Right atrium auricular region (tissue), 2 donors: ENCODE measurements around the gene IL17RC. TPM values are rescaled to one million over a fixed set of nuclear protein-coding genes. Genes with fewer than 3 reads are reported as not detected.
"Not testable (repeated sequence)": the region's sequence is repeated elsewhere in the genome, so short reads cannot be mapped to it uniquely, and the experiment has no call there.

Experiments
- DNase-seq: peaks from one replicate; pipeline ENCODE4 v3.0.0-alpha.2; 2019; ENCODE audit warnings: low spot score
- H3K27ac ChIP-seq, 2 donors: fragments of 200-600 bp; sonication (generic); 1 replicate in 1 of 2; 2 replicates in 1 of 2; pipeline ENCODE4 v1.5.1; 2016 to 2019
- H3K27me3 ChIP-seq, 2 donors: fragments of 200-600 bp; sonication (generic); one replicate each; pipeline versions ENCODE4 v1.5.1 to v1.6.0; 2017 to 2019
- H3K36me3 ChIP-seq: fragments of 200-600 bp; sonication (generic); one replicate; pipeline ENCODE4 v1.5.1; 2016
- H3K4me1 ChIP-seq, 2 donors: fragments of 200-600 bp; sonication (generic); one replicate each; pipeline versions ENCODE4 v1.5.1 to v1.6.0; 2017 to 2019
- H3K4me3 ChIP-seq, 2 donors: fragments of 200-600 bp; sonication (generic); 1 replicate in 1 of 2; 2 replicates in 1 of 2; pipeline ENCODE4 v1.5.1; 2017 to 2019; ENCODE audit warnings: mild to moderate bottlenecking in 1 of 2, moderate library complexity in 1 of 2
- H3K9me3 ChIP-seq, 2 donors: fragments of 200-600 bp; sonication (generic); one replicate each; pipeline ENCODE4 v1.5.1; 2019
- total RNA-seq, 2 donors: library from RNA; depleted of rRNA; stranded (reverse); fragments of >200 nt; gene quantifications; one replicate each; pipeline ENCODE4 v1.1.0, GENCODE V29; 2016
- TF ChIP-seq, protein P1 (sequence below), 2 donors: fragments of 200-600 bp; sonication (generic); IDR thresholded peaks; one replicate each; pipeline ENCODE4 v1.5.1; 2019; ENCODE audit warnings: antibody characterized with exemption in 2 of 2

The IL17RC gene
- total RNA-seq, 2 donors from 2014 or later: 32.5 to 49.1 TPM

DNA sequence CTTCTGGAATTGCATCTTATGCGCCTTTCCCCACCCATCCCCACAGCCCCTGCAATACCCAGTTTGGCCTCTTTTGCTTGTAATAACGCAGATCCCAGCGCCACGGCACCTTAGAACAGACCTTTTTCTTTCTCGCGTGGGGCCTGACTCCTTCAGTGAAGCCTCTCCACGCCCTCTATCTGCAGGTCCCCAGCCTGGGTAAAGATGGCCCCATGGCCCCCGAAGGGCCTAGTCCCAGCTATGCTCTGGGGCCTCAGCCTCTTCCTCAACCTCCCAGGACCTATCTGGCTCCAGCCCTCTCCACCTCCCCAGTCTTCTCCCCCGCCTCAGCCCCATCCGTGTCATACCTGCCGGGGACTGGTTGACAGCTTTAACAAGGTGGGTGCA lies 17.3 kb downstream of the IL17RC start:
- no peaks in the 10 kb centered on the region for H3K9me3 ChIP-seq
- H3K27me3 ChIP-seq: no peaks in the 10 kb centered on the region
- H3K27ac ChIP-seq: peak overlapping the region; percentile 97 to 98
- peak overlapping the region; percentile 68 to 81 for H3K4me3 ChIP-seq
- H3K4me1 ChIP-seq: peaks cover 0 to 31% of the 10 kb centered on the region in 2 donors
- no peak for DNase-seq
- TF ChIP-seq, protein P1, sequence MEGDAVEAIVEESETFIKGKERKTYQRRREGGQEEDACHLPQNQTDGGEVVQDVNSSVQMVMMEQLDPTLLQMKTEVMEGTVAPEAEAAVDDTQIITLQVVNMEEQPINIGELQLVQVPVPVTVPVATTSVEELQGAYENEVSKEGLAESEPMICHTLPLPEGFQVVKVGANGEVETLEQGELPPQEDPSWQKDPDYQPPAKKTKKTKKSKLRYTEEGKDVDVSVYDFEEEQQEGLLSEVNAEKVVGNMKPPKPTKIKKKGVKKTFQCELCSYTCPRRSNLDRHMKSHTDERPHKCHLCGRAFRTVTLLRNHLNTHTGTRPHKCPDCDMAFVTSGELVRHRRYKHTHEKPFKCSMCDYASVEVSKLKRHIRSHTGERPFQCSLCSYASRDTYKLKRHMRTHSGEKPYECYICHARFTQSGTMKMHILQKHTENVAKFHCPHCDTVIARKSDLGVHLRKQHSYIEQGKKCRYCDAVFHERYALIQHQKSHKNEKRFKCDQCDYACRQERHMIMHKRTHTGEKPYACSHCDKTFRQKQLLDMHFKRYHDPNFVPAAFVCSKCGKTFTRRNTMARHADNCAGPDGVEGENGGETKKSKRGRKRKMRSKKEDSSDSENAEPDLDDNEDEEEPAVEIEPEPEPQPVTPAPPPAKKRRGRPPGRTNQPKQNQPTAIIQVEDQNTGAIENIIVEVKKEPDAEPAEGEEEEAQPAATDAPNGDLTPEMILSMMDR (IDR thresholded peaks at IDR 0.05): peak in 1 of 2 donors; percentile 47
- H3K36me3 ChIP-seq: peaks cover 35% of the 10 kb centered on the region

DNA sequence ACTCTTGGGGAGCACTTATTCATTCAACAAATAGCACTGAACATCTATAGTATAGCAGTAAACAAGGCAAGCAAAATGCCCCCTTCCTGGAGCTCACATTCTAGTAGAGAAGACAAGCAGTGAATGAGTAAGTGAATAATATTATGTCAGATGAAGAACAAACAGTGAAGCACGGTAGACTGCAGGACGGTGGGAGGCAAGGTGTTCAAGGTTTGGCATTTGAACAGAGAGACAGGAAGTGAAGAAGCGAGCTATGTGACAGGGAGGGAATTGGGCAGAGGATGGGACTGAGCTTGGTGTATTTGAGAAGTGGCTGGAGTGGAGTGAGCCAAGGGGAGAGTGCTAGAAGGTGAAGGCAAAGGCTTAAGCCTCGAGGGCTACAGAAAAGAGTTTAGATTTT lies 18.1 kb downstream of the IL17RC start:
- Histone ChIP-seq H3K9me3 (no peaks in the 10 kb centered on the region), H3K4me1 (peaks cover 0 to 31% of the 10 kb centered on the region in 2 donors), H3K36me3 (peaks cover 29% of the 10 kb centered on the region), H3K27ac (no peak overlapping the region), H3K4me3 (peak overlapping the region in 1 of 2 donors; percentile 68), H3K27me3 (no peaks in the 10 kb centered on the region)
- DNase-seq: no peak
- TF ChIP-seq, protein P1 (IDR thresholded peaks at IDR 0.05): no peak

DNA sequence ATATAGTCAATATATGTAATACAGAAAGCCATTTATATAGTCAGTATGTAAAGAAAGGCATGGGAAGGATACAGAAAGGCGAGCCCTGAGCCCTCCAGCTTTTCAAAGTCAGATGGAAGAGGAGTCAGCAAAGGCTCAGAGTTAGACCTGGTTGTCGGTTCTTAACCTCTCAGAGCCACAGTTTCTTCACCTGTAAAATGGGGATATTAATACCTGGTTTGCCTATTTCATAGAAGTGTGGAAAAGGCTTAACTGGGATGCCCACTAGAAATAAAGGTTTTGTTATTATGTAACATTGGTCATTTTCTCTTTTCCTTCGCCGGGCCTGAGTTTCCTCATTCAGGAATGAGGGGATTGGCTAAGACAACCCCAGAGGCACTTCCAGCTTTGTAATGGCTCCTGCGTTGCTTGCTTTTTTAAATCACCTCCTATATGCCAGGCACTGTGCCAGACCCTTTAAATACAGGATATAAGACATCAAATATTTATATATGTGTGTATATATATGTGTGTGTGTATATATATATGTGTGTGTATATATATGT lies 19.1 kb downstream of the IL17RC start:
- Histone ChIP-seq H3K36me3 (peaks cover 25% of the 10 kb centered on the region), H3K27me3 (no peaks in the 10 kb centered on the region), H3K4me1 (peaks cover 0 to 31% of the 10 kb centered on the region in 2 donors), H3K4me3 (no peak overlapping the region), H3K9me3 (no peaks in the 10 kb centered on the region), H3K27ac (no peak overlapping the region)
- no peak for DNase-seq
- TF ChIP-seq, protein P1 (IDR thresholded peaks at IDR 0.05): no peak

DNA sequence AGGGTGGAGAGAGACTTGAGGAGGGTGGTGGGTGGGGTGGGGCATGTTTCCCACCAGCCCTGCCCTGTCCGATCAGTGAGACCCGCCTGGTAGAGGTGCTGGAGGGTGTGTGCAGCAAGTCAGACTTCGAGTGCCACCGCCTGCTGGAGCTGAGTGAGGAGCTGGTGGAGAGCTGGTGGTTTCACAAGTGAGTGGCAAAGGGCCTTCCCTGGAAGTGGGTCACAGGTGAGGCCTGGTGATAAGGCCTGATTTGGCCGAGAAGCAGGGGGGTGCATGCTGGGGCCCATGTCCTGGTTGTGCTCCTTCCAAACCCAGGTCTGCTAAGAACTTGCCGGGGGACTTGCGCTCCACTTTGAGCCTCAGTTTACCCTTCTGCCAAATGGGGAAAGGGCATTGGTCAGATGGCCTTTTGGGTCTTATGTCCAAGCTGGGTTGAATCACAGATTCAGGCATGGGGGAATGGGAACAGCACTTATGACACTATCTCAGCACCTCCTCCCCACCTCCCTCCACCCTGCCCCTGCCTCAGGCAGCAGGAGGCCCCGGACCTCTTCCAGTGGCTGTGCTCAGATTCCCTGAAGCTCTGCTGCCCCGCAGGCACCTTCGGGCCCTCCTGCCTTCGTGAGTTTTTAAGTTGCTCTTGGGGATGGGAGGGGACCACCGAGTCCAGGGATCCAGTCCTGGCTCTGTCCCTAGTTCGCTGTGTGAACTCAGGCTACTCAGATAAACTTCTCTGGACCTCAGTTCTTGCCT lies 20.8 kb downstream of the IL17RC start:
- Histone ChIP-seq H3K27me3 (no peaks in the 10 kb centered on the region), H3K4me1 (peaks cover 0 to 23% of the 10 kb centered on the region in 2 donors), H3K9me3 (no peaks in the 10 kb centered on the region), H3K27ac (no peak overlapping the region), H3K4me3 (no peak overlapping the region), H3K36me3 (peaks cover 35% of the 10 kb centered on the region)
- TF ChIP-seq, protein P1 (IDR thresholded peaks at IDR 0.05): no peak
- DNase-seq: no peak

DNA sequence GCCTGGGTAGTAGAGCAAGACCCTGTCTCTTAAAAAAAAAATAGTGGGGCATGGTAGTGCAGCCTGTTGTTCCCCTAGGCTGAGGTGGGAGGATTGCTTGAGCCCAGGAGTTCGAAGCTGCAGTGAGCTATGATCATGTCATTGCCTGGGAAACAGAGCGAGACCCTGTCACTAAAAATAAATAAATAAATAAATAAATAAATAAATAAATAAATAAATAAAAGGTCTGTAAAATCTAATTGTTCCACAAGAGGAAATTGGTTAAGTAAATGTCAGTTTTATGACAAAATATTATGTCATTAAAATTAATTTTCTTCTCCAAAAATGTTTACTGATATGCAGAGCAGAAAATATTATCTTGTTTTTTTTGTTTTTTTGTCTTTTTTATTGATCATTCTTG lies 22.1 kb downstream of the IL17RC start:
- Histone ChIP-seq H3K4me1 (peaks cover 0 to 22% of the 10 kb centered on the region in 2 donors), H3K36me3 (peaks cover 40% of the 10 kb centered on the region), H3K4me3 (no peak overlapping the region), H3K27me3 (no peaks in the 10 kb centered on the region), H3K9me3 (no peaks in the 10 kb centered on the region), H3K27ac (no peak overlapping the region)
- DNase-seq: no peak
- TF ChIP-seq, protein P1 (IDR thresholded peaks at IDR 0.05): no peak

DNA sequence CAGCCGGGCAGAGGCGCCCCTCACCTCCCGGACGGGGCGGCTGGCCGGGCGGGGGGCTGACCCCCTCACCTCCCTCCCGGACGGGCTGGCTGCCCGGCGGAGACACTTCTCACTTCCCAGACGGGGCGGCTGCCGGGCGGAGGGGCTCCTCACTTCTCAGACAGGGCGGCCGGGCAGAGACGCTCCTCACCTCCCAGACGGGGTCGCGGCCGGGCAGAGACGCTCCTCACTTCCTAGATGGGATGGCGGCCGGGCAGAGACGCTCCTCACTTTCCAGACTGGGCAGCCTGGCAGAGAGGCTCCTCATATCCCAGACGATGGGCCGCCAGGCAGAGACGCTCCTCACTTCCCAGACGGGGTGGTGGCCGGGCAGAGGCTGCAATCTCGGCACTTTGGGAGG lies 23.0 kb downstream of the IL17RC start:
- H3K9me3 ChIP-seq, H3K27me3 ChIP-seq, DNase-seq, H3K4me3 ChIP-seq, H3K27ac ChIP-seq: not testable (repeated sequence)
- Histone ChIP-seq H3K36me3 (peaks cover 41% of the 10 kb centered on the region), H3K4me1 (peaks cover 0 to 14% of the 10 kb centered on the region in 2 donors)
